ENCODE results near the gene ARID1B. TPM values are rescaled to one million over a fixed set of nuclear protein-coding genes. Genes with fewer than 3 reads are reported as not detected.

The ARID1B gene
- total and polyA plus RNA-seq, 9 of the 15 experiments (the other 6 are each of a cell fraction or from before 2014, with no cell fraction given): 12.5 to 50.5 (median 25.8) TPM

- H3K4me2 ChIP-seq (ENCODE audit: insufficient read depth, low read length): no peak overlapping the region
- no peak for FAIRE-seq
- POLR2A ChIA-PET: interaction anchor here (1.2 to 2.4 kb wide), 3 partner anchors 10 to 15 kb away, joined by 3 to 9 read pairs (median 4); no protein-coding TSS in a partner anchor
Measured at GRCh38 chr6:157143171-157143889, 366.2 kb downstream of the ARID1B start.

More at GRCh38 chr6:157143171-157143889, 366.2 kb downstream of the ARID1B start:
- Histone ChIP-seq H3K4me1 (replicated peaks in 1 of 2; ENCODE audit: control insufficient read depth in 2 of 2, insufficient read depth in 2 of 2, low read length in 2 of 2) (no peaks in the 10 kb centered on the region; a peak in 1 of 5 replicates), H3K9ac (ENCODE audit: insufficient read depth in 1 of 2, low read depth in 2 of 2, low read length in 2 of 2) (no peak overlapping the region), H3K27ac (ENCODE audit: extremely low read depth, low read depth, low read length) (no peak overlapping the region), H2AFZ (ENCODE audit: low read depth, low read length) (no peak overlapping the region), H3K9me3 (replicated peaks; ENCODE audit: control insufficient read depth, insufficient read depth, low read depth, low read length) (no peaks in the 10 kb centered on the region), H3K36me3 (ENCODE audit: control insufficient read depth, insufficient read depth, low read length) (peaks cover 1% of the 10 kb centered on the region), H3K27me3 (ENCODE audit: control insufficient read depth in 2 of 2, insufficient read depth in 2 of 2, low read length in 2 of 2) (no peaks in the 10 kb centered on the region), H4K20me1 (replicated peaks; ENCODE audit: control insufficient read depth, insufficient read depth, low read length) (no peaks in the 10 kb centered on the region), H3K4me3 (no peak overlapping the region), H3K9me1 (ENCODE audit: control insufficient read depth, insufficient read depth, low read length) (no peaks in the 10 kb centered on the region), H3K79me2 (ENCODE audit: control insufficient read depth, insufficient read depth, low read length) (no peaks in the 10 kb centered on the region)
- 62% methylated on average over 10 of the region's 10 CpGs for WGBS (ENCODE audit: insufficient coverage, low coverage, missing lambda C conversion rate)
- CTCF ChIA-PET (ENCODE audit: low intra/inter-chr PET ratio): no interaction called here
- no peak for ATAC-seq
- no peak for DNase-seq (ENCODE audit: extremely low read depth in 1 of 4, low spot score in 3 of 4)
- in situ Hi-C loops (cut with MboI): no loop called here
- intact Hi-C loops (cut with micrococcal nuclease): no loop called here
- TF ChIP-seq TFE3 (CRISPR knock-in tag; IDR thresholded peaks at IDR 0.05): no peak
- TF ChIP-seq ZNF316 (IDR thresholded peaks at IDR 0.05): no peak
- TF ChIP-seq CC2D1A (IDR thresholded peaks at IDR 0.05): no peak
- no peak for TF ChIP-seq ZBED1 (IDR thresholded peaks at IDR 0.05)
- no peak for TF ChIP-seq SNAPC5 (CRISPR knock-in tag; IDR thresholded peaks at IDR 0.05)
- no peak for TF ChIP-seq NCOA6 (IDR thresholded peaks at IDR 0.05)
- TF ChIP-seq, protein P1, sequence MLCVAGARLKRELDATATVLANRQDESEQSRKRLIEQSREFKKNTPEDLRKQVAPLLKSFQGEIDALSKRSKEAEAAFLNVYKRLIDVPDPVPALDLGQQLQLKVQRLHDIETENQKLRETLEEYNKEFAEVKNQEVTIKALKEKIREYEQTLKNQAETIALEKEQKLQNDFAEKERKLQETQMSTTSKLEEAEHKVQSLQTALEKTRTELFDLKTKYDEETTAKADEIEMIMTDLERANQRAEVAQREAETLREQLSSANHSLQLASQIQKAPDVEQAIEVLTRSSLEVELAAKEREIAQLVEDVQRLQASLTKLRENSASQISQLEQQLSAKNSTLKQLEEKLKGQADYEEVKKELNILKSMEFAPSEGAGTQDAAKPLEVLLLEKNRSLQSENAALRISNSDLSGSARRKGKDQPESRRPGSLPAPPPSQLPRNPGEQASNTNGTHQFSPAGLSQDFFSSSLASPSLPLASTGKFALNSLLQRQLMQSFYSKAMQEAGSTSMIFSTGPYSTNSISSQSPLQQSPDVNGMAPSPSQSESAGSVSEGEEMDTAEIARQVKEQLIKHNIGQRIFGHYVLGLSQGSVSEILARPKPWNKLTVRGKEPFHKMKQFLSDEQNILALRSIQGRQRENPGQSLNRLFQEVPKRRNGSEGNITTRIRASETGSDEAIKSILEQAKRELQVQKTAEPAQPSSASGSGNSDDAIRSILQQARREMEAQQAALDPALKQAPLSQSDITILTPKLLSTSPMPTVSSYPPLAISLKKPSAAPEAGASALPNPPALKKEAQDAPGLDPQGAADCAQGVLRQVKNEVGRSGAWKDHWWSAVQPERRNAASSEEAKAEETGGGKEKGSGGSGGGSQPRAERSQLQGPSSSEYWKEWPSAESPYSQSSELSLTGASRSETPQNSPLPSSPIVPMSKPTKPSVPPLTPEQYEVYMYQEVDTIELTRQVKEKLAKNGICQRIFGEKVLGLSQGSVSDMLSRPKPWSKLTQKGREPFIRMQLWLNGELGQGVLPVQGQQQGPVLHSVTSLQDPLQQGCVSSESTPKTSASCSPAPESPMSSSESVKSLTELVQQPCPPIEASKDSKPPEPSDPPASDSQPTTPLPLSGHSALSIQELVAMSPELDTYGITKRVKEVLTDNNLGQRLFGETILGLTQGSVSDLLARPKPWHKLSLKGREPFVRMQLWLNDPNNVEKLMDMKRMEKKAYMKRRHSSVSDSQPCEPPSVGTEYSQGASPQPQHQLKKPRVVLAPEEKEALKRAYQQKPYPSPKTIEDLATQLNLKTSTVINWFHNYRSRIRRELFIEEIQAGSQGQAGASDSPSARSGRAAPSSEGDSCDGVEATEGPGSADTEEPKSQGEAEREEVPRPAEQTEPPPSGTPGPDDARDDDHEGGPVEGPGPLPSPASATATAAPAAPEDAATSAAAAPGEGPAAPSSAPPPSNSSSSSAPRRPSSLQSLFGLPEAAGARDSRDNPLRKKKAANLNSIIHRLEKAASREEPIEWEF (CRISPR knock-in tag; IDR thresholded peaks at IDR 0.05): no peak
- TF ChIP-seq PML (IDR thresholded peaks at IDR 0.05; ENCODE audit: low read length): no peak
- TF ChIP-seq, protein P2, sequence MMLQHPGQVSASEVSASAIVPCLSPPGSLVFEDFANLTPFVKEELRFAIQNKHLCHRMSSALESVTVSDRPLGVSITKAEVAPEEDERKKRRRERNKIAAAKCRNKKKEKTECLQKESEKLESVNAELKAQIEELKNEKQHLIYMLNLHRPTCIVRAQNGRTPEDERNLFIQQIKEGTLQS (IDR thresholded peaks at IDR 0.05): no peak
- TF ChIP-seq, protein P2 (CRISPR knock-in tag; conservative IDR thresholded peaks at IDR 0.05): no peak
- TF ChIP-seq OTX1 (CRISPR knock-in tag; IDR thresholded peaks at IDR 0.05): no peak
- no TSS peak for BruUV-seq (replicated peaks)
